ENCODE data around the gene HPS4. TPM values are rescaled to one million over a fixed set of nuclear protein-coding genes. Genes with fewer than 3 reads are reported as not detected.

The HPS4 gene
- total RNA-seq, 2 donors from 2014 or later, result 41.7 to 57.6 TPM

GRCh38 chr22:26431261-26431995, 52.2 kb downstream of the HPS4 start:
- 94 to 97% methylated on average over 11 to 13 of the region's 13 CpGs for WGBS, 2 experiments (ENCODE audit: insufficient coverage in 1 of 2, insufficient read length in 1 of 2)
- no peaks in the 10 kb centered on the region for H3K9me3 Mint-ChIP-seq
- no peak overlapping the region for H3K4me3 Mint-ChIP-seq

GRCh38 chr22:26430600-26430999, 53.0 kb downstream of the HPS4 start:
- H3K4me3 ChIP-seq (ENCODE audit: low read length), result peak overlapping the region; percentile 77
- H3K9me3 ChIP-seq (ENCODE audit: control insufficient read depth, low read length), result no peaks in the 10 kb centered on the region
- no peak overlapping the region for H3K27ac ChIP-seq (ENCODE audit: low read depth, low read length)
- no peaks in the 10 kb centered on the region for H3K4me1 ChIP-seq (ENCODE audit: control insufficient read depth, insufficient read depth, low read length)
- 86 to 87% methylated on average over 2 of the region's 2 CpGs for WGBS, 2 experiments (ENCODE audit: insufficient coverage in 1 of 2, insufficient read length in 1 of 2)
- Mint-ChIP-seq H3K27me3 (ENCODE audit: insufficient read depth) (peaks cover 7% of the 10 kb centered on the region), H3K4me1 (peaks cover 20% of the 10 kb centered on the region), H3K36me3 (ENCODE audit: low read depth) (peaks cover 11% of the 10 kb centered on the region), H3K4me3 (peak overlapping the region; percentile 79), H3K9me3 (no peaks in the 10 kb centered on the region), H3K27ac (peak overlapping the region; percentile 13)
- TF ChIP-seq CTCF (conservative IDR thresholded peaks at IDR 0.05), result no peak
- DNase-seq, result no peak
- no peak overlapping the region for H3K9ac ChIP-seq (ENCODE audit: extremely low read depth, low read length, poor library complexity, severe bottlenecking)
- no peaks in the 10 kb centered on the region for H3K27me3 ChIP-seq (ENCODE audit: control insufficient read depth, insufficient read depth, low read length, poor library complexity, severe bottlenecking)
- peaks cover 5% of the 10 kb centered on the region for H3K36me3 ChIP-seq (ENCODE audit: control insufficient read depth, insufficient read depth, low read length)

More at GRCh38 chr22:26431261-26431995, 52.2 kb downstream of the HPS4 start:
- Histone ChIP-seq H3K4me1 (ENCODE audit: control insufficient read depth, insufficient read depth, low read length) (no peaks in the 10 kb centered on the region), H3K9ac (ENCODE audit: extremely low read depth, low read length, poor library complexity, severe bottlenecking) (no peak overlapping the region), H3K9me3 (ENCODE audit: control insufficient read depth, low read length) (no peaks in the 10 kb centered on the region), H3K27ac (ENCODE audit: low read depth, low read length) (no peak overlapping the region), H3K36me3 (ENCODE audit: control insufficient read depth, insufficient read depth, low read length) (peaks cover 5% of the 10 kb centered on the region), H3K4me3 (ENCODE audit: low read length) (no peak overlapping the region), H3K27me3 (ENCODE audit: control insufficient read depth, insufficient read depth, low read length, poor library complexity, severe bottlenecking) (no peaks in the 10 kb centered on the region)
- TF ChIP-seq CTCF (conservative IDR thresholded peaks at IDR 0.05), result no peak
- Mint-ChIP-seq H3K36me3 (ENCODE audit: low read depth) (peaks cover 11% of the 10 kb centered on the region), H3K4me1 (peaks cover 24% of the 10 kb centered on the region), H3K27me3 (ENCODE audit: insufficient read depth) (peaks cover 6% of the 10 kb centered on the region), H3K27ac (no peak overlapping the region)
- DNase-seq, result no peak

- peak overlapping the region; percentile 14 for H3K9ac ChIP-seq (ENCODE audit: extremely low read depth, low read length, poor library complexity, severe bottlenecking)
- no peak for DNase-seq
Measured at GRCh38 chr22:26429458-26430286, 53.9 kb downstream of the HPS4 start.

More at GRCh38 chr22:26429458-26430286, 53.9 kb downstream of the HPS4 start:
- peak overlapping the region; percentile 79 for H3K4me3 Mint-ChIP-seq
- peak overlapping the region; percentile 77 for H3K4me3 ChIP-seq (ENCODE audit: low read length)
- H3K27me3 ChIP-seq (ENCODE audit: control insufficient read depth, insufficient read depth, low read length, poor library complexity, severe bottlenecking), result no peaks in the 10 kb centered on the region
- no peaks in the 10 kb centered on the region for H3K9me3 Mint-ChIP-seq
- TF ChIP-seq CTCF (conservative IDR thresholded peaks at IDR 0.05), result peak; percentile 31
- no peak overlapping the region for H3K27ac ChIP-seq (ENCODE audit: low read depth, low read length)
- H3K4me1 Mint-ChIP-seq, result peaks cover 20% of the 10 kb centered on the region
- peak overlapping the region; percentile 26 for H3K27ac Mint-ChIP-seq
- no peaks in the 10 kb centered on the region for H3K4me1 ChIP-seq (ENCODE audit: control insufficient read depth, insufficient read depth, low read length)
- H3K27me3 Mint-ChIP-seq (ENCODE audit: insufficient read depth), result peaks cover 8% of the 10 kb centered on the region
- H3K36me3 ChIP-seq (ENCODE audit: control insufficient read depth, insufficient read depth, low read length), result peaks cover 5% of the 10 kb centered on the region
- peaks cover 11% of the 10 kb centered on the region for H3K36me3 Mint-ChIP-seq (ENCODE audit: low read depth)
- H3K9me3 ChIP-seq (ENCODE audit: control insufficient read depth, low read length), result no peaks in the 10 kb centered on the region
- WGBS, 2 experiments (ENCODE audit: insufficient coverage in 1 of 2, insufficient read length in 1 of 2), result 5 to 25% methylated on average over 5 to 50 of the region's 50 CpGs
